ENCODE data around the gene AFM. TPM values are rescaled to one million over a fixed set of nuclear protein-coding genes. Genes with fewer than 3 reads are reported as not detected.

Gene AFM
- total RNA-seq, 1 experiment from 2014 or later: not detected

GRCh38 chr4:73440653-73441052 lies 40.9 kb upstream of the AFM start:
- BruUV-seq (replicated peaks): no TSS peak
- Mint-ChIP-seq H3K27ac (ENCODE audit: low read depth, unreplicated experiment) (no peak overlapping the region), H3K9me3 (ENCODE audit: unreplicated experiment) (no peaks in the 10 kb centered on the region), H3K4me1 (ENCODE audit: insufficient read depth, unreplicated experiment) (peaks cover 9% of the 10 kb centered on the region), H3K36me3 (ENCODE audit: insufficient read depth, unreplicated experiment) (no peaks in the 10 kb centered on the region), H3K4me3 (ENCODE audit: unreplicated experiment) (no peak overlapping the region), H3K27me3 (ENCODE audit: insufficient read depth, unreplicated experiment) (peaks cover 46% of the 10 kb centered on the region)
- POLR2A ChIA-PET: interaction anchor here (0.6 kb wide), 2 partner anchors 180 to 702 kb away, joined by 3 to 4 read pairs; no protein-coding TSS in a partner anchor
- CTCF ChIA-PET: interaction anchor here (1.6 kb wide), 1 partner anchor 101 kb away, joined by 3 read pairs; no protein-coding TSS in a partner anchor
- no peak for DNase-seq (ENCODE audit: unreplicated experiment)
- TF ChIP-seq CTCF (IDR thresholded peaks at IDR 0.05; ENCODE audit: unreplicated experiment): no peak
- intact Hi-C loops (cut with micrococcal nuclease): no loop called here

- no peak for TF ChIP-seq CTCF (IDR thresholded peaks at IDR 0.05; ENCODE audit: unreplicated experiment)
- no TSS peak for BruUV-seq (replicated peaks)
- ChIA-PET CTCF (interaction anchor here (0.7 to 1.6 kb wide), 2 partner anchors 103 to 219 kb away, joined by 3 read pairs; no protein-coding TSS in a partner anchor), POLR2A (no interaction called here)
- no peak for DNase-seq (ENCODE audit: unreplicated experiment)
- H3K36me3 Mint-ChIP-seq (ENCODE audit: insufficient read depth, unreplicated experiment): no peaks in the 10 kb centered on the region
- peaks cover 9% of the 10 kb centered on the region for H3K4me1 Mint-ChIP-seq (ENCODE audit: insufficient read depth, unreplicated experiment)
- no peak overlapping the region for H3K4me3 Mint-ChIP-seq (ENCODE audit: unreplicated experiment)
- H3K9me3 Mint-ChIP-seq (ENCODE audit: unreplicated experiment): no peaks in the 10 kb centered on the region
- intact Hi-C loops (cut with micrococcal nuclease): no loop called here
- peaks cover 41% of the 10 kb centered on the region for H3K27me3 Mint-ChIP-seq (ENCODE audit: insufficient read depth, unreplicated experiment)
- H3K27ac Mint-ChIP-seq (ENCODE audit: low read depth, unreplicated experiment): no peak overlapping the region
Observed at GRCh38 chr4:73442275-73442674, 39.3 kb upstream of the AFM start.

- ChIA-PET POLR2A (no interaction called here), CTCF (interaction anchor here (0.9 to 6.8 kb wide), 7 partner anchors 9 to 211 kb away, joined by 3 to 162 read pairs (median 3); no protein-coding TSS in a partner anchor)
- H3K4me3 Mint-ChIP-seq (ENCODE audit: unreplicated experiment): no peak overlapping the region
- peaks cover 31% of the 10 kb centered on the region for H3K27me3 Mint-ChIP-seq (ENCODE audit: insufficient read depth, unreplicated experiment)
- no peaks in the 10 kb centered on the region for H3K9me3 Mint-ChIP-seq (ENCODE audit: unreplicated experiment)
- no TSS peak for BruUV-seq (replicated peaks)
- TF ChIP-seq CTCF (IDR thresholded peaks at IDR 0.05; ENCODE audit: unreplicated experiment): no peak
- no peak for DNase-seq (ENCODE audit: unreplicated experiment)
- no peak overlapping the region for H3K27ac Mint-ChIP-seq (ENCODE audit: low read depth, unreplicated experiment)
- intact Hi-C loops (cut with micrococcal nuclease): no loop called here
- H3K36me3 Mint-ChIP-seq (ENCODE audit: insufficient read depth, unreplicated experiment): no peaks in the 10 kb centered on the region
- peaks cover 9% of the 10 kb centered on the region for H3K4me1 Mint-ChIP-seq (ENCODE audit: insufficient read depth, unreplicated experiment)
Observed at GRCh38 chr4:73443224-73443623, 38.3 kb upstream of the AFM start.

- no peak for DNase-seq (ENCODE audit: unreplicated experiment)
- Mint-ChIP-seq H3K9me3 (ENCODE audit: unreplicated experiment) (no peaks in the 10 kb centered on the region), H3K4me3 (ENCODE audit: unreplicated experiment) (no peak overlapping the region), H3K36me3 (ENCODE audit: insufficient read depth, unreplicated experiment) (no peaks in the 10 kb centered on the region), H3K27ac (ENCODE audit: low read depth, unreplicated experiment) (no peak overlapping the region), H3K27me3 (ENCODE audit: insufficient read depth, unreplicated experiment) (peaks cover 25% of the 10 kb centered on the region), H3K4me1 (ENCODE audit: insufficient read depth, unreplicated experiment) (peaks cover 16% of the 10 kb centered on the region)
- ChIA-PET CTCF (interaction anchor here (0.6 to 6.8 kb wide), 63 partner anchors 7 to 1049 kb away, joined by 3 to 162 read pairs (median 4); no protein-coding TSS in a partner anchor), POLR2A (interaction anchor here (0.6 to 1.5 kb wide), 8 partner anchors 12 to 186 kb away, joined by 3 to 7 read pairs (median 3); no protein-coding TSS in a partner anchor)
- no peak for TF ChIP-seq CTCF (IDR thresholded peaks at IDR 0.05; ENCODE audit: unreplicated experiment)
- BruUV-seq (replicated peaks): no TSS peak
- intact Hi-C loops (cut with micrococcal nuclease): loop anchor here (1.0 to 5.0 kb wide), 3 partner anchors 104 to 207 kb away; no protein-coding TSS in a partner anchor
Observed at GRCh38 chr4:73445383-73446335, 35.9 kb upstream of the AFM start.

All from MCF 10A (cell line).